Myocyte (in vitro differentiated cells): ENCODE results near the gene STX8. TPM values are rescaled to one million over a fixed set of nuclear protein-coding genes. Genes with fewer than 3 reads are reported as not detected.

ENCODE experiments used
- DNase-seq: peaks from one replicate; pipeline ENCODE4 v3.0.0-alpha.2; 2012; ENCODE audit warnings: low read depth
- total RNA-seq: library from RNA; depleted of rRNA; stranded (reverse); fragments of >200 nt; gene quantifications from 2 replicates; pipeline ENCODE4 v1.2.3, GENCODE V29; 2014

Gene STX8
- total RNA-seq, 1 donor from 2014 or later: 44.6 TPM

DNA sequence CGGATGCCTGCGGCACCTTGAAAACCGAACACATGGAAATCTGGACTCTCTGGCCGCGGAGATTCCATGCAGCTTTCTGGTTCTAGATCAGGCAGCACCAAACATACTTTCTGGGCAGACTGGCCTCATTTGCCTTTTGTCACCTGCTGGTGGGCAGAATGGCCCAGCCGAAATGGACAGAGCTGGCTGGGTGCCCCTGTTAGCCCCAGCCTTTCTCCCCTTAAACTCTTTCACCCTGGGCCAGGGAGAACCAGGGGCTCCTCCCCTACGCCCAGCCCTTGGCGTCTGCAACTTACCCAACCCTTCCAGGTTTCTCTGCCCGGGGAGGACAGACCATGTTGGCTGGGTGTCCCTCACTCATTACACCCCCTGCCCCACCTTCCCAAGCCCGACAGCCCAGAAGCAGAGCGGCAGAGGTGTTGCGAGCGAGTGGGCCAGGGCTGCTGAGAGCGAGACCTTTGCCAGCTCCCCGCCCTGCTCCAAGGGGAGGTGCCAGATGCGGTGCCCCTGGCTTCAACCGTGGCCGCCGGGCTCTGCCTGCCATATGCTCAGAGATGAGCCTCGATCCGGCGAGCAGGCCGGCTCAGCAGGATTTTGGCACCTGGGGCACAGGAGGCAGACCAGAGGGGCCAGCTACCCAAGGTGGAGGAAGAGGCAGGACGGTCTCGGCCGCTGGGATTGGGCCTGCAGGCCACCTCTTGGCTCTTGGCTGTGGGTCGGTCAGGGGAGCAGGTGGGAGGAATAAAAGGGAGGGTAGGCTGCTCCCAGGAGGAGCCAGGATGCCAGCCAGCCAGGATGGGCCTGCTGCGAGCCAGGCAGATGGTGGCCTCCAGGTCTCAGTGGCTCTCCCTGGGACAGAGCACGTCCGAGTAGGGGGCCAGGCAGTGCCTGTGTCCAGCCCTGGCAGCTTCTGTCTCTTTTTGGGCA is 363.0 kb downstream of the STX8 start:
- no peak for DNase-seq

DNA sequence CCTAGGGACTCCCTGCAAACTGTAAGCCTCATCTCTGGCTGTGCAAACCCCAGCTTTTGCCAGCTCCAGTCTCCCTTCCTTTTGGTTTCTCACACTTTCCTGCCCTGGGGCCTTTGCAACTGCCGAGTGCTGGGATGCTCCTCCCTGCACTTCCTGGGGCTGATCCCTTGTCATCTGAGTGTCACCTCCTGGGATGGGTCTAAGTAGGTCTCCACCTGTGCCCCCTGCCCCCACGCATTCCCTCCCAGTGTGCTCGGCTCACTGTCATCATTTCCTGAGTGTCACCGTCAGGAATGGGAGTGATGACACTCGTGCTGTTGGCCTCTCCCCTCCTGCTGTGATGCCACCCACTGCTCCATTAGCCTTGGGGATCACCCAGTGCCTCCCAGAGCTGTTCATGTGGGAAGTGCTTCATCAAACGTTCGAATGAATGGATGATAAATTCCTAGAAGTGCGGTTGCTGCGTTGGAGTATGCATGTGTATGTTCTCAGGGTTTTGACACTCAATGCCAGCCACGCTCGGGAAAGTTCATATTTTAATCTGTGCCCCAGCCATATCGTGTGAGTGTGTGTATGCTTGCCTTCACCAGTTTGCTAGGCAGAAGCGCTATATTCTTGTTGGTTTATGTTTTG is 364.4 kb downstream of the STX8 start:
- DNase-seq: no peak

DNA sequence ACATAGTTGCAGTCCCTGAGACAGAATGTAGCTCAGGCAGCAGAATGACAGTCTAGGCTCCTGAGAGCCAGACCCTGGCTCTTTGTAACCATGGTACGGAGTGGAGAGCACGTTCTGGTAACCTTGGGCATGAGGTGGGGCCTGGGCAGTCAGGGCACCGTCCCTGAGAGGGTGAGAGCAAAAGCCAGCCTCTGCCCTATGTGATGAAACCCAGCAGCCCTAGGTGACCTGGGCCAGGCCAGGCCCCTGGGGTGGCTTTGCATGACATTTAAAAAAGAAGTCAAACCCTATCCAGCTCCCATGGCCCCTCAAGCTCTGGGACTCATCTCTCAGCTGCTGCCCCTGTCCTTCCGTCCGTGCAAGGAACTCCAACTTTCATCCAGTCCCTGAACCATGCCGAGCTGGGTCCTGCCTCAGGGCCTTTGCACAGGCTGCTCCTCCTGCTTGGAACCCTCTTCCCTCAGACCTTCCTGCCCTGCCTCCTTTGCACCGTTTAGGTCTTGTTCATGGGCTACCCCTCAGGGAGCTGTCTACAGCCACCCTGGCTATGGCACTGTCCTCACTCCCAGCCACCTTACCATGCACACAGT is 365.7 kb downstream of the STX8 start:
- no peak for DNase-seq

DNA sequence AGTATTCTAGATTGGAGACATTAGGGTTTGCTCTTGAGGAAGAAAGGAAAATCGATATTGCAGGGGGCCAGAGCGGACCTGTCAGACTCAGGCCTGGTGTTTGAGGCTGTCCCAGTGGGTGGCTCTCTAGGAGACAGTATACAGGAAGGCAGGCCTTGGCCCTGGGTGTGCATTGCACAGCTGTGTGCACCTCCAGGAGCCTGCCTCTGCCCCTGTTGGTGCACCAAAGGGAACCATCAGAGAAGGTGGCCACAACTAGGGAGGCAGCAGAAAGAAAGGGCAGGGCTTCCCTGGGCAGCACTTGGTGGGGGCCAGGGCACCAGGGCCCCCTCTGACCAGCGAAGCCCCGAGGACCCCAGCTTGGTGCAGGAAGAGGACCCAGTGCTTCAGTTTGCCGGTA is 366.3 kb downstream of the STX8 start:
- no peak for DNase-seq

DNA sequence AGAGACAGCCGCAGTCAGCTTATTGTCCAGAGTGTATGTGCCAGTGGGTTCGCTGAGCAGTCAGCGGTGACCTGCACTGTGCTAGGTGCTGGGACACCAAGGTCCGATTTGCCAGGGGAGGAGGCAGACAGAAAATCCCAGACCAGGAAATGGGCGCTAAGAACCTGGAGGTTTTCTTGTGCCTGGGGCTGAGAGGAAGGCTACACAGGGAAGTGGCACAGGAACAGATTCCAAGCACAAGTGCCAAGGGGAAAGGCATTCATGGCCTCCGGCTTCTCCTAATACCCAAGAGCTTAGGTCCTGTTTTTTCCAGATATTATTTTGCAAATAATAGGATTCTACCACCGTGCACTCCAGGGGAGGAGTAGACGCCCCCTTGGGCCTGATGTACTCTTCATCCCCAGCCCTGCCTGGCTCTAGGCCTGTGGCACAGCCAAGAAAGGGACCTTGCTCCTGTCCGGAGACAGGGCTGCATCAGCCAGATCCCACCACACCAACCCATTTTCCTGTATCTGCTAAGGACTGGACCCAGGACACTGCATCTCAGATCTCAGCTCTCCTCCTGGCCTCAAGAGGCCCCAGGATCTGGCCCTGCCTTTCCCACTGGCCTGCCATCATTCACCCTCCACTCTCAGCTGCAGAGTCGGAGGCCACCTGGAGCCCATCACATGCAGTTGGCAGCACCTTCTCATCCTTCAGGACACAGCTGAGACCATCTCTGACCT is 367.1 kb downstream of the STX8 start:
- no peak for DNase-seq

DNA sequence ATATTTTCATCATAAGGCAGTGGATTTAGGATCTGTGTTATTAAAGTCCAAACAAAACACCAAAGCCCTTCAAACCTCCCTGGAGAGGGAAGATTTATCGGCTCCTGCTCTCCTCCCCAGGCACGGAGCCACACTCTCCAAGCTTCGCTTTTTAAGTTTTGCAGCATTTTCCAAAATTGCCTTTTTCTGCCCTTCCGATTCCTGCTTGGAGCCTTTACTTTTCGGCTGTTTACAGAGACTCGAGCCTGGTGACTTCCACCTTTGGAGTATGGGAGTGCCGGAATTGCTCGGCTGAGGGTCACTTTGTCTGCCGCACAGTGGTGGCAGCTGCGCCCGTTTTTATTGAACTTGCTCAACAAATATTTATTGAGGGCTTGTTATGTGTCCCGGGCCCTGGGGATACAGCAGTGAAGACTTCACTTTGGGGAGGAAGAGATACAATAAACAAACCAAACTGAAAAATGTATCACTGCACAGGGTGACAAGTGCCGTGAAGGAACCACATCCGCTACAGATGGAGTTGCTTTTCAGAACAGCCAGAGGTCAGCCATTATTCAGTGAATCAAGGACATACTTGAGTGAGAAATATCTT is 368.8 kb downstream of the STX8 start:
- no peak for DNase-seq

DNA sequence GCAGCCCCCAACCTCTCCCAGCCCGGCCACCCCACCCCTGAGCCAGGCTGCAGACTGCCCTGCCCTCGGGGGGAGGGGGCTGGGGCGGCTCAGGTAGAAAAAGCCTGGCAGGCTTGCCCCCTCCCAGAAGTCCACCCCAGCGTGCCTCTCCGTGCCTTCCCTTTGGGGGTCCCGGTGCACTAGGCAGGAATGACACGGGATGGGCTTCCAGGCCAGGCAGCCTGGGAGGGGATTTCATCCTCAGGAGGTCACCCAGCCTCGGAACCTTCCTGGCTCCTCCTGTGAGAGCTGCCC is 369.3 kb downstream of the STX8 start:
- DNase-seq: no peak

DNA sequence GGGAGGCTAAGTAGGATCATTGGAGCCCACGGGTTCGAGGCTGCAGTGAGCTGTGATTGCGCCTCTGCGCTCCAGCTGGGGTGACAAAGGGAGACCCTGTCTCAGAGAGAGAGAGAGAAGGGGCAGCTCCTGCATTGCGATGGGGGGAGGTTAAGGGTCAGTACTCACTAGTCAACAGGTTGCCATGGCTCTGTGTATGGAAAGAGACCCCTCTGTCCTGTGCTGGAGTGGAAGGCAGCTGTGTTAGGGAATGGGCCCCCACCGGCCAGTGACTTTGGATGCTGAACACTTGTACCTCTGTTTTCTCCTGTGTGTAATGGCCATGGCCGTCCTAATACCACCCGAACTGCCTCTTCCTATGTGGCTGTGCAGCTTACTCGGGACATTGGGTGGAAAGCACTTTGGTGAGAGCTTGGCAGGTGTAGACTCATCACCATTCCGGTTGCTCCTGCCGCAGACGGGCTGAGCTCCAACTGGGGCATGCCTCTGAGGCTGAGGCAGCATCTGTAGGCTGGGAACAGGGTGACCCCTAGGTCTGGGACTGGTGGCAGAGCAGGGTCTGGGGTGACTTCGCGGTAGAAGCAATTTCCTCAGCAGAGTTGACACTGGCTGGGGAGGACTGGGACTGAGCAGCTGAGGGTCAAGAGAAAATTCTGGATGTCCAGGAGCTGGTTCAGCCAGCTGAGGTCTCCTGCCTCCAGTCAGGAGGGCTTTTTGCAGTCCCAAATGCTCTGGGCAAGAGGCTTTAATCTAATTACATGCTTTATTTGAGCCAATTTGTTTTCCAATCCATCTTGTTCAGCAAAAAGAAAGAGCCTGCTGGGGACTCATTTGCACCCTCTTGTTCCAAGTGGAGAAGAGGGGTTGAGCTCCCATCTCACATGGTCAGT is 369.9 kb downstream of the STX8 start:
- DNase-seq: no peak

DNA sequence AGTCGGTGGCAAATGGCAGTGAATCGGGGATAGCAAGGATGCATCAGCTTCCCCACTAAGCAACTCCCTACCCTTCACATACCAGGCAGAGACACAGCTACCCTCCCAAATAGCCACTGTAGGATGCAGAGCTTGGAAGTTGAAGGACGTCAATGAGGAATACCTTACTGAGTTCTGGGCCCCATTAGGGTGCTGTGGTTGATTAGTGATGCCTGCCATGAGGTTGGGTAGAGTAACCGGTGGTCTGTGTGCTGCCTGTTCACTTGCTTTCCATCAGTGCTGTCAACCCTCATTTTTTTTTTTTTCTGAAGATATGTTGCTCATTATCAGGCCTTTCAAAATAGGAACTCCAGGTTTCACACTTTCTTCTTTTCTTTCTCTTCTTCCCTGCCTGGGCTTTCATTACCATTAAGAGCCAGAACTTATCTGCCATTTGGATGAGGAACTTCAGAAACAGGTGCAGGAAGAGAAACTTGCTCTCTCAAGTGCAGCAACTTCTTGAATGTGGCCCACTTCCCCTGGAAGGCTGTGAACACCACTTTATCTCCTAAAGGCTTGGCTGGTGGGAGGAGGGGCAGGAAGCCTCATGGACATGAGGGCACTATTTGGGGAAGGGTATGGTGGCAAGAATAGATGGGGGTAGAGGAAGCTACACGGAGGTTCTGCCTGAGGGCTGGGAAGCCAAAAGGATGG is 370.8 kb downstream of the STX8 start:
- DNase-seq: no peak

DNA sequence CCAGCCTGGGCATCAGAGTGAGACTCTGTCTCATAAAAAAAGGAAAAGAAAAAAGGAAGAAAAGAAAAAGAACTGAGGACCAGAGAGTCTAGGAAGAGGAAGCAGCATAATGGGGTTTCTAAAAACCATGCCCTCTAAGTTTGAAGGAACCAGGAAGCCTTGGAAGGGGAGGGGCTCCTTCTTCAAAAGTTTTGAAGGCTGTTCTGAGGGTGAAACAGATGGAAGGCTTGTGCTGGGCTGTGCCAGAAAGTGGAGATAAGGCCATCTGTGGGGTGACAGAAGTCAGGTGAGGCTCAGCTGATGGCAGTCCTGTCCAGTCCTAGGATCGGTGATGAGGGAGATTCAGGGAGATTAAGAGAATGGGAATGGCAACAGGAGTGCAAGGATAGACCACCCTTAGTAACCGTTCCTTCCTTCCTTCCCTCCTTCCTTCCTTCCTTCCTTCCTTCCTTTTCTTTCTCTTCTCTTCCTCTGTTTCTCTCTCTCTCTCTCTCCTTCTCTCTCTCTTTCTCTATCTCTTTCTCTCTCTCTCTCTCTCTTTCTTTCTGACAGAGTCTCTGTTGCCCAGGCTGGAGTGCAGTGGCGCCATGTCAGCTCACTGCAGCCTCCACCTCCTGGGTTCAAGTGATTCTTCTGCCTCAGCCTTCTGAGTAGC is 371.7 kb downstream of the STX8 start:
- DNase-seq: no peak

DNA sequence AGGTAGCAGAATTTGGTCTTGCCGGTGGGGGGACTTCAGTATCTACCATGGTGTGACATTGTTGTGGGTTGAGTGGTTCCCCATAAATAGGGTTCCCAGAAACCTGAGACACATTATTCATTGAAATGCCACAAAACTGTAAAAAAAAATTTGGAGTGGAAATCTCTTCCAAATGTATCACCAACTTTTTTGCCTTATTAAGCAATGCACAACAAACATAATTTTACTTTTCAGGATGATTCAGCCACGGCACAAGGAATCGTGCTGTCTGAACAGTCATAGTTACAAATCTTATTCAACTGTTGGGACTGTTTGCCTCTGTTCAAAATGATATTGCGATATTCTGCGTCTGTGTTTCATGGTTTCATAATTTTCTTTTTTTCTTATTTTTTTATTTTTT is 373.1 kb downstream of the STX8 start:
- DNase-seq: no peak

DNA sequence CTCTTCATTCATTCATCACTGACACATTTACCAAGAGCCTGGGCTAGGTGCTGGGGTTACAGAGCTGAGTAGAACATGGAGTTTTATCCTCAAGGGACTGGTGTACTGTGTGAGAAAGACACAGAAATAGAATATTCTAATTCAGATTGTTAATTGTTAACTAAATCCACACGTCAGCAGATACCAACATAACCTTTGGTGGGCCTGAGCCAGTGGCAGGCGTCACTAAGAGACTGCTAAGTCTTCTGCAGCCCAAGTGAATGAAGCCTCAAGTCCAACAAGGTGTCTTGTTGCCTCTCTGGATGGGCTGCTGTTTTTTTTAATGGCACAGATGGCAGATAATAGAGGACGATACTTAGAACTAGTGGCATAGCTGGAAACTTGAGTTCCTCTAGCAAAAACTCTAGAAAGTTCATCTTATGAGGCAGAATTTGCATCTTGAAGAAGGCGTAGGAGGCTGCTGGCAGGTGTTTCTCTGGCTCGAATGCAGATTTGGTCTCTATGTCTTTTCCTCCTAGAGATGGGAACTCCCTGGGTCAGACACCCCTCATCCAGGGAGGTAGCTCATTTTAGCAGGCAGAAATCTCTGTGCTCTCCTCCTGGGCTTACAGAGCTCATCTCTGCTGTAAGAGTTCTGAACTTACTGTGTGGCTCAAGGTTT is 374.8 kb downstream of the STX8 start:
- no peak for DNase-seq

Other genes starting within 250 kb of the STX8 start
- not detected in 2 replicates for gene CFAP52, start 822 bp upstream of the STX8 start, total RNA-seq
- gene USP43, start 69.7 kb upstream of the STX8 start, total RNA-seq: not detected in 2 replicates
- gene DHRS7C, start 215.8 kb upstream of the STX8 start, total RNA-seq: 0.16 TPM in 1 of 2 replicates, not detected in the other
- gene GSG1L2, start 246.3 kb upstream of the STX8 start, total RNA-seq: not detected in 2 replicates